GM21528 (cell line): ENCODE measurements around the gene ZNF496.

ENCODE experiments used
- ATAC-seq: cut with Tn5 transposase; IDR thresholded peaks from one replicate; pipeline ENCODE4 v1.9.1; 2021; ENCODE audit warnings: mild to moderate bottlenecking, moderate library complexity; ENCODE audit not compliant: unreplicated experiment, low FRiP score

The ZNF496 gene

GRCh38 chr1:247331172-247331524, 519 bp downstream of the ZNF496 start:
- peak; percentile 71 for ATAC-seq

DNA sequence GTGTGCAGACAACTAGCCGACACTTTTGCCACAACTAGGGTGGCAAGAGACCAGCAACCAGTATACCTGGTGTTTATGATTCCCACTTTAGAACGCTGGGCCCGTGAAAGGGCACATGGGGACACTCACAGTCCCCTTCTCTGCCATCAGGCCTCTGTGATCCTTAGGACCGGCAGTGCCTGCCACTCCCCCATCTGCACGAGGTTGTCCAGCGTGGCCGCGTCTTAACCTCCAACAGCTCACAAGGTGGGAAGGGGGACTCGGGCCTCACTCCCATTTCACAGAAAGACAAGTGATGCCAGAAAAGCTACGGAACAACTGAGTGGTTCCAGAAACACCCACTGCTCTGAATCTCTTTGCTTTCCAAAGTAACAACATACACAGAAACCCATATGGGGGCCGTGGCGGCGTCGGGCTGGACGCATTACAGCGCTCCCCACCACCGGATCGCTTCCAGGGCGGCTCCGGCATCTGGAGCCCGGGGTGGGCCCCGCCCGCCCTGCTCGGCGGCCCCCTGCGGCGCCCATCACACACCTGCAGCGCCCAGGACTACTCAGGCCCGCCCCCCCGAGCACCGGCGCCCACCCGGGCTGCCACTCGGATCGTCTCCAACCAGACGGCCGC, 1.0 kb downstream of the ZNF496 start:
- peak; percentile 34 for ATAC-seq

DNA sequence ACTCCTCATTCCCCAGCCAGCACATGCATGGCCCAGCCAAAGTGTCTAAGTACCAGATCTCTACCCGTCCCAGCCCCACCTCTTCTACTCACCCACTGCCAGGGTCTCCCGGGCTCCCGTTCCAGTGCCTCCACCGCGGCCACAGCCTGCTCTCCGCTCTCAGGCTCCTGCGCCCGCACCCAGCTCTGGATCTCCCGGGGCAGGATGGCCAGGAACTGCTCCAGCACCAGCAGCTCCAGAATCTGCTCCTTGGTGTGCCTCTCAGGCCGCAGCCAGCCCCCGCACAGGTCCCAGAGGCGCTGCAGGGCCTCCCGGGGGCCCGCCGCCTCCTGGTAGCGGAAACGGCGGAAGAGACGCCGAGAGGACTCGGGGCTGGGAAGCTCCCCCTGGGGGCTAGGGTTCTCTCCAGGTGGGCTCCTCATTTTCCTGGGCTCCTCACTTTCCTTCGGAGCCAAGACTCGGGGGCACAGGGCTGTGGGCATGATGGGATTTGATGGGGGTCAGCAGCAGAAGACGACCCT, 2.5 kb downstream of the ZNF496 start:
- ATAC-seq: no peak

DNA sequence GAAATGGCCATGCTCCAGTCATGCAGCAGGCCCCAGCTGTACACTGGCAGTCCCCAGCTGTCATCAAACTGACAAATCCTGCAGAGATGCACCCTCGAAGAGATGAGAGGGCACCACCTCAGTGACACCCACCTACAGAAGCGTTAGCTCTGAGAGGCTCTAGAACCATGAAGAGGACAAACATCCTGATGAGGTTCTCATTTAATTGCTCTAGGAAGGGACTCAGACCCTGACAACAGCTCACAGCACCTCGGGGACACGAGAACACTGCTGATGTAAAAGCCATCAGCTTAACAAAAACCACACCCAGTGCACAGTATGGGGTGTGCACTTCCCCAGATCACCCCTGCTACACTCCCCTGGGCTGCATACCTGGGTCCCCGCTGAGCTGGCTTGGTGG, 3.4 kb downstream of the ZNF496 start:
- no peak for ATAC-seq

- ATAC-seq: no peak
These were observed 5.1 kb downstream of the ZNF496 start for GRCh38 chr1:247326411-247327130.

DNA sequence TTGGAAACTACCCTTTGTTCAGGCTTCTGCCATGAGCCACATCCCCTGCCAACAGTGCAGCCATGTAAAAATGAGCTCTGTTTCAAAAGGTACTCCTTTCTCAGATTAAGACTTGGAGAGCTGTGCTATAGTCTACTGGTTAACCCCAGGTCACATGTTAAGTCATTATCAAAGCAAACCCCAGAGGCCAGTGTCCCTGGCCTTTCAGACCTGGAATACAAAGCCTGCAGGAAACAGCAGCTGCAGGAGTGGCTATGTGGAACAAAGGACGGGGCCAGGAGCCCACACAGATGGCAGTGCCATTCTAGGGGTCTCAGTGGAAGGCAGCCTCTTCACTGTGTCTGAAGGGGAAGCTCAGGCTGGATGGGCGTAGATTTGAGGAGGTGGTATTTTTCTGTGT, 6.7 kb downstream of the ZNF496 start:
- ATAC-seq: no peak

- ATAC-seq: no peak
These were observed 7.4 kb downstream of the ZNF496 start for GRCh38 chr1:247324204-247324787.

DNA sequence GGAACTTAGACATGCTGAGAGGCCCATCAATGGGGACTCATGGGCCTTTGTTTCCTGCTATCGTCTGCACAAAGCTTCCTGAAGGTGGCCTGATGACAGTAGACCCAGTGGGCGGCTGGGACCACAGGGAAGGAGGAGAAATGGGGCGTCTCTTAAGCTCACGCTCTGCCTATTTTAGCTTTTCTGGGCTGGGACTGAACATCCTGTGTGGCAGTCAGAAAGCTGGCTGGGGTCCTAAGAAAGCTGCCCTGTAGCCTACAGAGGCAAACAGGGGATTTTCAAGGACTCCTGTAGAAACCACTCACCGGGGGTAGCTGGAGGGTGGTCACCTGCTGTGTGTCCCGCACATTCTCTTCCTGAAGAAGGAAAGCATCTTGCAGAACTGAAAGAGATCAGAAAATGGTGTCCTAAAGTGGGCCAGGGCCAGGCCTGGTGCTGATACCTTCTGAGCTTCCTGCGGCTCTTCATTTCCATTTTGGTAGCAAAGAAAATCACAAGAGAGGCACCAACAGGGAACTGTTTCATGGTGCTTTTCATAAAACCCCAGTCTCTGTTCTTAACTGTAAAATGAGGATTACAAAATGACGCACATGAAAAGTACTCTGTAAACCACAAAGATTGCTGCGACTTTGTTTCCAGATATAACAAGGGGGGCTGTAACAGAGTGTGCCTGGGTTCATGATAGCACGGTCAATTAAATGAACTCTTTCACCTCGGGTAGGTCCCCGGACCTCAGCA, 8.6 kb downstream of the ZNF496 start:
- no peak for ATAC-seq

DNA sequence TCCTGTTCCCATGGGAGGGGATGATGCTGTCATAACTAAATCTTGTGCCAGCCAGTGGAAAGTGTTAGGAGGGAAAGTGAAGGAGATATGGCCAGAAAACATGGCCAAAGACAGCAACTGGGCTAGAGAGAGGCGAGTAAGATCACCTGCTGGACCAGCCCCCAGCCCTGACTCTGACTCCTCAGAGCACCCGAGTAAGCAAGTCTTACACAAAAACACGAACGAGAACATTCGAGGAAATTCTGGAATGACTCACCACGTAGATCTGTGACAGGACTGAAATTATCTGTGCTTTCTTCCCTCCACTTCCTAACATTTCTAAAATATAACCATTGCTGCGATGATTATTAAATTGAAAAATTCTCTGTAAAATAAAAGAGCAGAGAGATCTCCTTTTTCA, 9.2 kb downstream of the ZNF496 start:
- no peak for ATAC-seq

GRCh38 chr1:247317702-247318101, 14.0 kb downstream of the ZNF496 start:
- no peak for ATAC-seq

DNA sequence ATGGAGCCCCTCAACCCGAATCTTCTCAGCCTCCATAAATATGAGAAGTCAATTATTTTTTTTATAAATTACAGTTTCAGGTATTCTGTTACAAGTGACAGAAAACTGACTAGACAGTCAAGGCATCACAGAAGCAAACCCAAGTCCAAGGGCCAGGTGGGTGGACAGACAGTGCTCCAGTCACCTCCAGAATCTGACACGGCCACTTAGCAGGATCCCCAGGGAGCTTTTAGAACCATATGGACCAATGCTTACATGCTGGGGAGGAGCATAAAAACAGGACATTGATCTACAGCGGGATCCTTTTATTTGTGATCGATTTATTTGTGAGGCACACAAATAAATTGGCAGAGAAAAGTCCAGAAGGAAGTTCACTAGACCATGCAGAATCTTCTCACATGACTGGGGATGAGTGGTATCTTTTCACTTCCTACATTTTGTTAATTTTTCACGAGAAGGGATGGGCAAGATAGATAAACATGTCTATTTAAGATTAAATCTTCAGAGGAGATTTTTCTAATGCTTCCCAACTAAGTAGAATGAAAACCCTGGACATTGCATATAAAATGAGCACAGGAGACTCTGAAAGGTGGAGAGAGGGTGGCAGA, 15.0 kb downstream of the ZNF496 start:
- no peak for ATAC-seq

GRCh38 chr1:247304031-247304430, 27.6 kb downstream of the ZNF496 start:
- ATAC-seq: no peak

DNA sequence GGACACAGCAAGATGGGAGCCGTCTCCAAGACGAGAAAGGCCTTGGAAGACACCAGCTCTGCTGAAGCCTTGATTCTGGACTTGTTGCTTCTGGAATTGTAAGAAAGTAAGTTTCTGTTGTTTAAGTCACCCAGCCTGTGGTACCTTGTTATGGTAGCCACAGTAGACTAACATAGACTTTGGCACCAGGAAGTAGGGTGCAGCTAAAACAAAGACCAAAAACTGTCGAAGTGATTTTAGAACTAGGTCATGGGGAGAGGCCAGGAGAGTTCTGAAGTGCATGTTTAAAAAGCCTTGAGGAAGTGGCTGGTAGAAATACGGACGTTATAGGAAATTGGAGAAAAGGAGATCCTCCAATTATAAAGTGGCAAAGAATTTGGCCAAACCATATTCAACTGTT, 28.5 kb downstream of the ZNF496 start:
- ATAC-seq: no peak

DNA sequence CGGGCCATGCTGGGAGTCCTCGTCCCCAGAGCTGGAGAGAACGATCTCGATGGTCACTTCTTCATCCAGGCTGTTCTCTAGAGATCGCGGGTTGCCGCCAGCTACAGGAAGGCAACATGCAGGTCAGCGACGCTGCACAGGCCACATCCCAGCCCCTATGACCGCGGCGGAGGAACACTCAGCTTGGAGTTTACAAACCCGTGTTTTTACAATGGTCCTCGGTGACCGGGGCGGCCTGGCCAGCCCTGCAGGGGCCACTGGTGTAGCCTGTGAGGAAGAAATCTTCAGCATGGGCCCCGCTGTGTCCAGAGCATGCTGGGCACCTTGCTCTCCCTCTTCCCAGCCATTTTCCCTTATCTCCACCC, 30.5 kb downstream of the ZNF496 start:
- no peak for ATAC-seq

- no peak for ATAC-seq
These were observed 31.0 kb downstream of the ZNF496 start for GRCh38 chr1:247300491-247301175.

- no peak for ATAC-seq
These were observed 31.8 kb downstream of the ZNF496 start for GRCh38 chr1:247299723-247300381.

- ATAC-seq: no peak
These were observed 33.0 kb downstream of the ZNF496 start for GRCh38 chr1:247298701-247299100.

DNA sequence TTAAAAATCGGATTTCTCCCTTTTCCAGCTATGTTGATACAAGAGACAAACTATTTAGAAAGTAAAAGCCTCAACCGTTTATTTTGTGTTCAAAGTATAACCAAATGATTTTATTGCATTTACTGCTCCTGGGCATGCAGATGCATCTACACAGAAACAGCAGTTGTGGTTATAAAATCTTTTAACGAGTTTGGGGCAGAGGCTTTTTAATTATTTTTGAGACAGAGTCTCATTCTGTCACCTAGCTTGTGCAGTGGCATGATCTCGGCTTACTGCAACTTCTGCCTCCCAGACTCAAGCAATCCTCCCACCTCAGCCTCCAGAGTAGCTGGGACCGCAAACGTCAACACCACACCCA, 33.6 kb downstream of the ZNF496 start:
- ATAC-seq: no peak

DNA sequence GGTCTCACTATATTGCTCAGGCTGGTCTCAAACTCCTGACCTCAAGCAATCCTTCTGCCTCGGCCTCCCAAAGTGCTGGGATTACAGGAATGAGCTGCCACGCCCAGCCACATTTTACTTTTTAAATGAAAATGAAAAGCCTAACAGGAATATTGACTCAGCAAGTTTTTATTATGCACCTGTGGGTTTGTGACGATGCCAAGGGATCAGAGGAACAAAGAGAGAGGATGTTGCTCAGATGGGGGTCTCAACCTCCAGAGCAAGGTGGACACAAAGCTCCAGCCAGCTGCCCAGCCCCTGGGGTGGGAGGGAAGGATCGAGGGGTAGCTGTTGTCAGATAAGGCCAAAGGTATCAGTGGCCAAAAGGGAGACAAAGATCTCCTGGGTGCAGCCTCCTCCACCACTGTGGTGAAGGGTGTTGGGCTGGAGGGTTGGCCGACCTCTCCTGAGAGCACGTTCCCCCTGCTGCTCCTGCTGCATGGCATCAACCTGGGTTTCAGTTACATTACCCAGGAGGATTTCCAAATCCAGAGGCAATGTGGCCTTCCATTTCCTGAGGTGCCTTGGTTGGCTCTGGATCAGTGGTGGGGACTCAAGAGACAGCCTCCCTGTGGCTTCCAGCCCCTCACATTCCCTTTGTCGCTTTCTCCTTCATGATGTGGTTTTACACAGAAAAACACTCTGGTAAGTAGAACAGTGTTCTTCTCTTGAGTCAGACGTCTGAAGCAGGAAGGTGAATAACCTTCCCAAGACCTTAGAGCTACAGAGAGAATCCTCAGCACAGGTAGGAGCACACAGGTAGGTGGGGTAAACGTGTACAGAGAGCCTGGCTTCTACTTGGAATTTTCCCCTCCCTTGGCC, 34.2 kb downstream of the ZNF496 start:
- ATAC-seq: no peak
